ENCODE results near the gene HDAC5.

GRCh38 chr17:44084131-44084538, 39.3 kb downstream of the HDAC5 start:
- TF ChIP-seq CTCF (IDR thresholded peaks at IDR 0.05), result no peak
- no peak for TF ChIP-seq EP300 (IDR thresholded peaks at IDR 0.05)
